Measurements from ENCODE around the gene GRIN1.
A peak's percentile ranks its signal among the peaks of the same experiment; 100 is the strongest.

Gene GRIN1

DNA sequence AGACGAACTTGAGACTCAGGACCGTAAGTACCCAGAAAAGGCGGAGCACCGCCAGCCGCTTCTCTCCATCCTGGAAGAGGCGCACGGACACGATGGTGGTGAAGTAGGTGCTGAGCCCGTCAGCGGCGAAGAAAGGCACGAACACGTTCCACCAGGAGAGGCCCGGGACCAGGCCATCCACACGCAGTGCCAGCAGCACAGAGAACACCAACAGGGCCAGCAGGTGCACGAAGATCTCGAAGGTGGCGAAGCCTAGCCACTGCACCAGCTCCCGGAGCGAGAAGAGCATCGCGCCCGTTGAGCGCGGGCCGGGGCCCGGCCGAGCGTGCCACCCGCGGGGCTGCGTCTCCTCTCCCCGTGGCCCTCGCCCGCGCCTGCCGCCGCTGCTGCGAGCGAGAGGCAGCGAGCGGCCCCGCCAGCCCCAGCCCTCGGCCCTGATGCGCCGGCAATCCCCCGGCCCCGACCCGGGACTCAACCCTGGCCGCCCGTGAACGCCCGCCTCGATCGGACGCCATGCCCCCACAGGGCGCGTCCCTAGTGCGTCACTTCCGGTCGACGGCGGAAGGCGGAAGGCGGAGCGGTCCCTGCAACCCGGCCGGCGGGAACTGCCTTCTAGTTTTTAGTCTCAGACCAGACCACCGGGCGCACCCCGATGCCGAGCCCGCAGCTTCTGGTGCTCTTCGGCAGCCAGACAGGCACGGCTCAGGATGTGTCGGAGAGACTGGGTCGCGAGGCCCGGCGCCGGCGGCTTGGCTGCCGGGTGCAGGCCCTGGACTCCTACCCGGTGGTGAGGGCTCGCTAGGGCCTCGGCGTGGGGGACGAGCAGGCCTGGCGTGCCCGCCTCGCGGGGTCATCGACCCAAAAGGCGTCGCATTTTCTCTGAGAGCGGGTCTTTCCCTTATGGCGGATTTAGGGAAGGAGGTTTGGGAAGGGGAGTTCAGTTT is 66.4 kb downstream of the GRIN1 start, which contains the start of the genes NDOR1 and TMEM203:
TSS of gene NDOR1 (plus strand) at position 575 of the 944 bp plus-strand sequence. CDS start at position 653, 78 bp downstream.
TSS of gene TMEM203 (minus strand) at position 523 of the 944 bp plus-strand sequence. CDS start at position 289, 234 bp downstream.
- ChIA-PET CTCF (no interaction called here), POLR2A (interaction anchor here (0.6 to 2.3 kb wide), 11 partner anchors 10 to 75 kb away, joined by 3 to 16 read pairs (median 5); partner anchors contain the start of genes ANAPC2, RNF208, SSNA1 and TUBB4B)
- DNase-seq (ENCODE audit: extremely low spot score): peak; percentile 94
- peak; percentile 53 for TF ChIP-seq L3MBTL2 (conservative IDR thresholded peaks at IDR 0.05)
- TF ChIP-seq ELF4 (IDR thresholded peaks at IDR 0.05): peak; percentile 49
- TF ChIP-seq CTBP1 (IDR thresholded peaks at IDR 0.05; ENCODE audit: borderline replicate concordance): no peak

DNA sequence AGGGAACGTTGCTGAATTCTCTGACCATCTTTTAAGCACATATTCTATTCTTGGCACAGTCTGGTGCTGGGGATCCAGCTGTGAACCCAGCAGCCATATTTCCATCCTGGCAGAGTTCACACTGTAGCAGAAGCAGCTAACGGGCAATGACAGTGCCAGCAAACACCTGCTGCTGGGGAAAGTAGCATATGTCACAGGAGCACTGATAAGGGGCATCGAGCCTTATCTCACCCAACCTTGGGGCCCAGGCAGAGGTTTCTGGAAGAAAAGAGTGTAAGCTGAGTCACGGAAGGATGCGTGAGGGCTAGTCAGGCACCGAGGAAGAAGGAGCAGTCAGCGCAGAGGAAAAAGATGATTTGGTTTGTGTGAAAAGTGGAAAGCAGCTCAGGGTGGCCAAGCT is 67.6 kb downstream of the GRIN1 start:
- ChIA-PET POLR2A (interaction anchor here (1.0 to 1.9 kb wide), 4 partner anchors 10 to 77 kb away, joined by 3 to 6 read pairs (median 4); no protein-coding TSS in a partner anchor), CTCF (interaction anchor here (0.6 kb wide), 1 partner anchor 145 kb away, joined by 4 read pairs; no protein-coding TSS in a partner anchor)
- no peak for TF ChIP-seq ELF4 (IDR thresholded peaks at IDR 0.05)
- no peak for TF ChIP-seq NFRKB (IDR thresholded peaks at IDR 0.05)
- no peak for TF ChIP-seq BHLHE40 (IDR thresholded peaks at IDR 0.05; ENCODE audit: borderline replicate concordance)
- TF ChIP-seq L3MBTL2 (conservative IDR thresholded peaks at IDR 0.05): no peak
- TF ChIP-seq LEF1 (IDR thresholded peaks at IDR 0.05; ENCODE audit: borderline replicate concordance): no peak
- no peak for TF ChIP-seq FOXK2 (IDR thresholded peaks at IDR 0.05)
- no peak for TF ChIP-seq ARNT (IDR thresholded peaks at IDR 0.05)
- no peak for TF ChIP-seq CTBP1 (IDR thresholded peaks at IDR 0.05; ENCODE audit: borderline replicate concordance)
- no peak for TF ChIP-seq FOXM1 (IDR thresholded peaks at IDR 0.05; ENCODE audit: borderline replicate concordance)
- TF ChIP-seq, protein P1, sequence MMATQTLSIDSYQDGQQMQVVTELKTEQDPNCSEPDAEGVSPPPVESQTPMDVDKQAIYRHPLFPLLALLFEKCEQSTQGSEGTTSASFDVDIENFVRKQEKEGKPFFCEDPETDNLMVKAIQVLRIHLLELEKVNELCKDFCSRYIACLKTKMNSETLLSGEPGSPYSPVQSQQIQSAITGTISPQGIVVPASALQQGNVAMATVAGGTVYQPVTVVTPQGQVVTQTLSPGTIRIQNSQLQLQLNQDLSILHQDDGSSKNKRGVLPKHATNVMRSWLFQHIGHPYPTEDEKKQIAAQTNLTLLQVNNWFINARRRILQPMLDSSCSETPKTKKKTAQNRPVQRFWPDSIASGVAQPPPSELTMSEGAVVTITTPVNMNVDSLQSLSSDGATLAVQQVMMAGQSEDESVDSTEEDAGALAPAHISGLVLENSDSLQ (IDR thresholded peaks at IDR 0.05): no peak
- TF ChIP-seq TARDBP (IDR thresholded peaks at IDR 0.05): no peak
- TF ChIP-seq HDGF (IDR thresholded peaks at IDR 0.05; ENCODE audit: borderline replicate concordance): no peak
- TF ChIP-seq SP1 (IDR thresholded peaks at IDR 0.05): no peak
- no peak for TF ChIP-seq SUZ12 (IDR thresholded peaks at IDR 0.05)
- no peak for TF ChIP-seq ZNF384 (IDR thresholded peaks at IDR 0.05)
- TF ChIP-seq FOXA1 (IDR thresholded peaks at IDR 0.05): no peak
- DNase-seq (ENCODE audit: extremely low spot score): no peak

DNA sequence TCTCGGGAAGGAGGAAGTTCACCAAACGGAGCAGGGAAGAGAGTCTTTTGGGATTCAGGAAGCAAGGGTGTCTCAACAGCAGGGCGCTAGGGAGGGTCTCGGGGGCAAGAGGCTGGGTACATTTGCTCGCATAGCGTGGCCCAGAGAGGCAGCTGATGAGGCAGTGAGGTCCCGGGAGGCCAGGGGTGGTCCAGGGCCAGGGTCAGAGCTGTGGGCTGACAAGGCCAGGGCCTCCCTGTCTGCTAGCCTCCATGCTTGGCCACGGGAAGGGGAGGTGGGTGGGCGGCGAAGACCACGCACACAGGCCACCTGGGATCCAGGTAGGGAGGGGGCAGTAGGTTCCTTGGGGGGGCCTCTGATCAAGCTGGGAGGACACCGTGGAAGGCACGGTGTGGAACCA is 72.6 kb downstream of the GRIN1 start:
- TF ChIP-seq FOXA1 (IDR thresholded peaks at IDR 0.05): no peak
- no peak for TF ChIP-seq FOXK2 (IDR thresholded peaks at IDR 0.05)
- TF ChIP-seq BHLHE40 (IDR thresholded peaks at IDR 0.05; ENCODE audit: borderline replicate concordance): no peak
- TF ChIP-seq, protein P1 (IDR thresholded peaks at IDR 0.05): no peak
- TF ChIP-seq NFRKB (IDR thresholded peaks at IDR 0.05): no peak
- TF ChIP-seq TARDBP (IDR thresholded peaks at IDR 0.05): no peak
- TF ChIP-seq ARNT (IDR thresholded peaks at IDR 0.05): no peak
- TF ChIP-seq SP1 (IDR thresholded peaks at IDR 0.05): no peak
- TF ChIP-seq SUZ12 (IDR thresholded peaks at IDR 0.05): no peak
- TF ChIP-seq CTBP1 (IDR thresholded peaks at IDR 0.05; ENCODE audit: borderline replicate concordance): no peak
- no peak for TF ChIP-seq LEF1 (IDR thresholded peaks at IDR 0.05; ENCODE audit: borderline replicate concordance)
- TF ChIP-seq ZNF384 (IDR thresholded peaks at IDR 0.05): no peak
- TF ChIP-seq FOXM1 (IDR thresholded peaks at IDR 0.05; ENCODE audit: borderline replicate concordance): no peak
- TF ChIP-seq HDGF (IDR thresholded peaks at IDR 0.05; ENCODE audit: borderline replicate concordance): no peak
- TF ChIP-seq L3MBTL2 (conservative IDR thresholded peaks at IDR 0.05): no peak
- DNase-seq (ENCODE audit: extremely low spot score): no peak
- ChIA-PET POLR2A (interaction anchor here (0.6 to 1.1 kb wide), 2 partner anchors 9 to 11 kb away, joined by 3 to 5 read pairs; partner anchors contain the start of gene RNF208), CTCF (no interaction called here)

DNA sequence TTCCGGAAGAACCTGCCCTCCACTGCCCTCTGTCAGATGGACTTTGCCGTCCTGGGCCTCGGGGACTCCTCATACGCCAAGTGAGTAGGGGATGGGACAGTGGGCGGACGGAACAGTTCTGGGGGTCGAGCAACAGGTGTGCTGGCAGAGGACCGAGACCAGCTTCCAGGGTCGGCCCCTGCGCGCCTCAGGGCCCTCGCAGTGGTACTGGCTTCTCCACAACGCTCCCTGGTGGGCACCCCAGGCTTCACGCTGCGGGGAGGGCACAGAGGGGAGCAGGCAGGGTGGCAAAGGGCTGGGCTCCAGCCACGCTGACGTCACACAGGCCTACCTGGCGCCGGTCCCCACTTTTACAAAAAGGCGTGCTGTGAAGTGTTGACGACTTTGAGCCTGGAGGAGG is 73.6 kb downstream of the GRIN1 start:
- ChIA-PET CTCF (no interaction called here), POLR2A (interaction anchor here (1.0 to 1.5 kb wide), 3 partner anchors 10 to 23 kb away, joined by 3 to 5 read pairs (median 3); partner anchors contain the start of gene RNF208)
- TF ChIP-seq CTBP1 (IDR thresholded peaks at IDR 0.05; ENCODE audit: borderline replicate concordance): no peak
- TF ChIP-seq TARDBP (IDR thresholded peaks at IDR 0.05): no peak
- TF ChIP-seq FOXK2 (IDR thresholded peaks at IDR 0.05): no peak
- TF ChIP-seq SUZ12 (IDR thresholded peaks at IDR 0.05): no peak
- TF ChIP-seq, protein P1 (IDR thresholded peaks at IDR 0.05): no peak
- no peak for TF ChIP-seq BHLHE40 (IDR thresholded peaks at IDR 0.05; ENCODE audit: borderline replicate concordance)
- no peak for TF ChIP-seq ARNT (IDR thresholded peaks at IDR 0.05)
- no peak for TF ChIP-seq LEF1 (IDR thresholded peaks at IDR 0.05; ENCODE audit: borderline replicate concordance)
- TF ChIP-seq FOXM1 (IDR thresholded peaks at IDR 0.05; ENCODE audit: borderline replicate concordance): no peak
- no peak for TF ChIP-seq HDGF (IDR thresholded peaks at IDR 0.05; ENCODE audit: borderline replicate concordance)
- TF ChIP-seq SP1 (IDR thresholded peaks at IDR 0.05): no peak
- no peak for TF ChIP-seq ELF4 (IDR thresholded peaks at IDR 0.05)
- no peak for TF ChIP-seq FOXA1 (IDR thresholded peaks at IDR 0.05)
- no peak for TF ChIP-seq L3MBTL2 (conservative IDR thresholded peaks at IDR 0.05)
- no peak for TF ChIP-seq NFRKB (IDR thresholded peaks at IDR 0.05)
- TF ChIP-seq ZNF384 (IDR thresholded peaks at IDR 0.05): no peak
- no peak for DNase-seq (ENCODE audit: extremely low spot score)
